HG03066 (cell line): ENCODE measurements around the gene VPS50.

Source experiments
- ATAC-seq: cut with Tn5 transposase; IDR thresholded peaks from one replicate; pipeline ENCODE4 v1.9.1; 2021; ENCODE audit warnings: low read depth; ENCODE audit not compliant: unreplicated experiment

The VPS50 gene

DNA sequence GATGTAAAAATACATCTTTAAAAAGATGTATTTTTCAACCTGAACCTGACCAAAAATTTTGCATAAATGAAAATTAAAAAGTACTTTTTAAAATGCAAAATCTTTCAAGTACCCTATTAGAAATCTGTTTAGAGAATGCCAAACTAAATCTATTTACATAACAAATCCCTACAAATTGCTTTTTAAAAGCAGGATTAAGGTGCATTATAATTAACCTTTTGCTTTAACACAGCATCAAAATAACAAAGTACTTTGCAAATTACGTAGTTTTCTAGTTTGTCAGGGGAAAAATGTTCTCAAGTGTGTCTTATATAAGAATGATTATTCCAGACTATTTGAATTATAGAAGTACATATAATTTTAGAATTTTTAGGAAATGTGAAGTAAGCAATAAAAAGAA is 160.8 kb downstream of the VPS50 start:
- no peak for ATAC-seq

DNA sequence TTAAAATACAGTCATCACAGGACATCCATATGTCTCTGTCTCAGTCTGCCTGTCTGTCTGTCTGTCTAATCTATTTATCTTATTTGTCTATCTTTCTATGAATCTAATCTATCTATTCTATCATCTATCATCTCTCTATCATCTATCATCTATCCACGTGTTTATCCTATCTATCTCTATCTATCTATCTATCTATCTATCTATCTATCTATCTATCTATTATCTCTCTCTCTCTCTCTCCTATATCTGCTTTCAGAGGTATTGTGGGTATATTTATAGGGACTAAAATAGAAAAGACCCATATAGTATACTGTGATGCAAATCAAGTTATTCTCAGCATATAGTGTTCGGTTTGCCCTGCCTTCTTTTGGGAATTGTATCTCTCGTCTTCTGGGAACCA is 167.5 kb downstream of the VPS50 start:
- ATAC-seq, result no peak

DNA sequence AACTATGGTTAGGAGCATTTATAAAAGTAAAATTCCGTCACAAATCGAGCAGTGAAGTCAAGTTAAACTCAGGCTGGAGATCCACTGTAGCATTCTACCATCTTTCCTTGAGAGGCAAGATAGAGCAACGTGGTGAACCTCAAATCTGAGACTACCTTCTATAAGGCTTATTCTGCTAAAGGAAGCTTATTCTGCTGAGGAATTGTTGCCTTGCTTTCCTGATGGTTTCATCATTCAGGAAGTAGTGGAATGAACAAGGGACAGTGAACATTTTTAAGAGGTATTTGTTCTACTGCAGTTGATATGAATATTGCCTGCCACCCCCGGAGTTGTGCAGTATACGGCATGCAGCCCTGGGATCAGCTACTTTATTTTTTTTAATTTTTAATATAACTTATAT is 170.8 kb downstream of the VPS50 start:
- ATAC-seq, result no peak

DNA sequence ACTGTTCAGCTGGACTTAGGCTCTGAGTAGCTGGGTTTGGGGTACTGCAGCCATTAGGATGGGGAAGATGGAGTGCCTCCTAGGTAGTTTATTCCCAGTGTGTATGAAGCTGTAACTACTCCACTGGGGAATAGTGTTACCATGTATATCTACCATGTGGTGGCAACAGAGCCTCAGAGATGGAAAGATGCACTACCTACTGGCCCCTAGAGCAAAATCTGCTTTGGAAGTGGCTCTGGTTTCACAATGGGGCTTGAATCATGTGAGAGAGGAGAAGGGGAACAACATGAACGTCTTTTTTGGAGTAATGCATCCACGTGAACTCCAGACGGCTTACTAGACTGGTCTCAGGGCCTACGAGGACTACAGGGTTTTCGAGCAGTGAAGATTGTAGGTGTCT is 175.1 kb downstream of the VPS50 start:
- no peak for ATAC-seq

DNA sequence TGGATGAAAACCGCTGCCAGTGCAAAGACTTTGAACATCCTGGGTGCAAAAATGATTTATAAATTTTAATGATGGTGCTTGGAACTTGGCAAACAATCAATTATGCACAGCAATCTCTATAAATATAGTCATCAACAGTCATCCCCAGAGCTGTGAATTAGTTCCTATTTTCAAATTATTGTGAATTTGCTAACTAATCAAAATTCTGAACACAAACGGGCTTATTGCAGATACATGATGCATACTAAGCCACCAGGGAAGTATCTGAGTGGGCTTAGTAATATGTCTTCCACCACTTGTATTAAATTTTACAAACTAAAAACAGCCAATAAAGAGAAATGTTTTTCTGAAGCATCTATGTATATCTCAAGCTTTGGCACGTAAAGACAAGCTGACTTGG is 177.2 kb downstream of the VPS50 start:
- no peak for ATAC-seq
